ENCODE results near the gene JARID2.

Gene JARID2

GRCh38 chr6:15368873-15369272, 123.0 kb downstream of the JARID2 start:
- no peak for DNase-seq (ENCODE audit: low read depth in 3 of 3, low spot score in 1 of 3)

- DNase-seq (ENCODE audit: low read depth in 3 of 3, low spot score in 1 of 3) = no peak
These were observed 124.0 kb downstream of the JARID2 start for GRCh38 chr6:15369838-15370237.

GRCh38 chr6:15370733-15371671, 125.1 kb downstream of the JARID2 start:
- DNase-seq (ENCODE audit: low read depth in 3 of 3, low spot score in 1 of 3) = no peak

- DNase-seq (ENCODE audit: low read depth in 3 of 3, low spot score in 1 of 3) = no peak
These were observed 127.1 kb downstream of the JARID2 start for GRCh38 chr6:15372932-15373331.

GRCh38 chr6:15374119-15374518, 128.2 kb downstream of the JARID2 start:
- no peak for DNase-seq (ENCODE audit: low read depth in 3 of 3, low spot score in 1 of 3)

GRCh38 chr6:15375018-15375417, 129.1 kb downstream of the JARID2 start:
- DNase-seq (ENCODE audit: low read depth in 3 of 3, low spot score in 1 of 3) = no peak

GRCh38 chr6:15375638-15376290, 129.9 kb downstream of the JARID2 start:
- DNase-seq (ENCODE audit: low read depth in 3 of 3, low spot score in 1 of 3) = no peak

GRCh38 chr6:15376900-15377487, 131.1 kb downstream of the JARID2 start:
- DNase-seq (ENCODE audit: low read depth in 3 of 3, low spot score in 1 of 3) = no peak

- no peak for DNase-seq (ENCODE audit: low read depth in 3 of 3, low spot score in 1 of 3)
These were observed 132.4 kb downstream of the JARID2 start for GRCh38 chr6:15378272-15378671.

GRCh38 chr6:15378866-15379265, 133.0 kb downstream of the JARID2 start:
- DNase-seq (ENCODE audit: low read depth in 3 of 3, low spot score in 1 of 3) = no peak

- DNase-seq (ENCODE audit: low read depth in 3 of 3, low spot score in 1 of 3) = no peak
These were observed 134.5 kb downstream of the JARID2 start for GRCh38 chr6:15380351-15380750.

GRCh38 chr6:15382089-15382488, 136.2 kb downstream of the JARID2 start:
- no peak for DNase-seq (ENCODE audit: low read depth in 3 of 3, low spot score in 1 of 3)

- no peak for DNase-seq (ENCODE audit: low read depth in 3 of 3, low spot score in 1 of 3)
These were observed 136.8 kb downstream of the JARID2 start for GRCh38 chr6:15382712-15383111.

GRCh38 chr6:15384901-15385300, 139.0 kb downstream of the JARID2 start:
- no peak for DNase-seq (ENCODE audit: low read depth in 3 of 3, low spot score in 1 of 3)

GRCh38 chr6:15385521-15385920, 139.7 kb downstream of the JARID2 start:
- no peak for DNase-seq (ENCODE audit: low read depth in 3 of 3, low spot score in 1 of 3)

- DNase-seq (ENCODE audit: low read depth in 3 of 3, low spot score in 1 of 3) = no peak
These were observed 140.4 kb downstream of the JARID2 start for GRCh38 chr6:15386110-15386755.

- no peak for DNase-seq (ENCODE audit: low read depth in 3 of 3, low spot score in 1 of 3)
These were observed 140.9 kb downstream of the JARID2 start for GRCh38 chr6:15386756-15387112.

- no peak for DNase-seq (ENCODE audit: low read depth in 3 of 3, low spot score in 1 of 3)
These were observed 141.2 kb downstream of the JARID2 start for GRCh38 chr6:15387118-15387517.

- no peak for DNase-seq (ENCODE audit: low read depth in 3 of 3, low spot score in 1 of 3)
These were observed 143.4 kb downstream of the JARID2 start for GRCh38 chr6:15389084-15389764.

- DNase-seq (ENCODE audit: low read depth in 3 of 3, low spot score in 1 of 3) = no peak
These were observed 144.2 kb downstream of the JARID2 start for GRCh38 chr6:15389765-15390723.

All from stimulated activated CD4-positive, alpha-beta T cell treated with anti-CD3 and anti-CD28 coated beads, TNF-alpha, amount 100 ng/mL, for 1 hour (primary cell).